ENCODE results near the gene TP53RK. TPM values are rescaled to one million over a fixed set of nuclear protein-coding genes. Genes with fewer than 3 reads are reported as not detected.
"Not testable (repeated sequence)": the region's sequence is repeated elsewhere in the genome, so short reads cannot be mapped to it uniquely, and the experiment has no call there.

Gene TP53RK
- total and polyA plus RNA-seq, 5 donors from 2014 or later = 6.6 to 23.6 (median 18.0) TPM

GRCh38 chr20:46680684-46681031 is 8.6 kb downstream of the TP53RK start:
- no peak overlapping the region for H3K27ac ChIP-seq (ENCODE audit: insufficient read depth, low read length, poor library complexity, severe bottlenecking)
- ATAC-seq (ENCODE audit: low read depth in 2 of 2) (no peak), DNase-seq (no peak)
- no peaks in the 10 kb centered on the region for H3K9me3 ChIP-seq (ENCODE audit: control insufficient read depth in 2 of 2, low read length in 2 of 2)
- H3K27ac Mint-ChIP-seq = peak overlapping the region in 1 of 3 donors; percentile 43
- no peak overlapping the region for H3K4me3 Mint-ChIP-seq
- peaks cover 16% of the 10 kb centered on the region for H3K4me1 ChIP-seq (ENCODE audit: control insufficient read depth, insufficient read depth, low read length, poor library complexity, severe bottlenecking)
- H3K27me3 ChIP-seq (ENCODE audit: control insufficient read depth, insufficient read depth, low read length) = no peaks in the 10 kb centered on the region
- no peaks in the 10 kb centered on the region for H3K27me3 Mint-ChIP-seq
- peaks cover 11 to 44% (median 23%) of the 10 kb centered on the region in 4 donors for H3K4me1 Mint-ChIP-seq
- H3K36me3 ChIP-seq (ENCODE audit: control insufficient read depth, insufficient read depth, low read length) = peaks cover 9% of the 10 kb centered on the region
- no peak overlapping the region for H3K4me3 ChIP-seq (ENCODE audit: low read depth, low read length)
- H3K9me3 Mint-ChIP-seq = no peaks in the 10 kb centered on the region
- peaks cover 12% of the 10 kb centered on the region for H3K36me3 Mint-ChIP-seq

DNA sequence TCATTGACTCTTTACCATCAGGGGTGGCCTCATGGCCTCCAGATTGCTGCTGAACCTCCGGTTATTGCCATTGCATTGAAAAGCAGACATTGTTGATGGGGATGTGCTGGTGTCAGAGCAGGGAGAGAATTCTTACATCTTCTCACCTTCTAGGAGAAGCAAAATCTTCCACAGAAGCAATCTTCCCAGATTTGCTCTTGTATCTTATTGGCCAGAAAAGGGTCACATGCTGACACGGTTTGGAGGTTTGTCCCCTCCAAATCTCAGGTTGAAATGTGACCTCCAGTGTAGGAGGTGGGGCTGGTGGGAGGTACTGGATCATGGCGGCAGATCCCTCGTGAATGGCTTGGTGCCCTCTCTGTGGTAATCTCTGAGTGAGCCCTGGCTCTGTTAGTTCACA is 10.7 kb downstream of the TP53RK start:
- Histone ChIP-seq H3K27me3 (ENCODE audit: control insufficient read depth, insufficient read depth, low read length) (no peaks in the 10 kb centered on the region), H3K4me3 (ENCODE audit: low read depth, low read length) (no peak overlapping the region), H3K27ac (ENCODE audit: insufficient read depth, low read length, poor library complexity, severe bottlenecking) (no peak overlapping the region), H3K9me3 (ENCODE audit: control insufficient read depth in 2 of 2, low read length in 2 of 2) (no peaks in the 10 kb centered on the region), H3K36me3 (ENCODE audit: control insufficient read depth, insufficient read depth, low read length) (no peaks in the 10 kb centered on the region), H3K4me1 (ENCODE audit: control insufficient read depth, insufficient read depth, low read length, poor library complexity, severe bottlenecking) (peaks cover 4% of the 10 kb centered on the region)
- peaks cover 6 to 24% (median 13%) of the 10 kb centered on the region in 4 donors for H3K4me1 Mint-ChIP-seq
- no peak overlapping the region for H3K27ac Mint-ChIP-seq
- no peaks in the 10 kb centered on the region for H3K36me3 Mint-ChIP-seq
- no peak overlapping the region for H3K4me3 Mint-ChIP-seq
- no peaks in the 10 kb centered on the region for H3K27me3 Mint-ChIP-seq
- H3K9me3 Mint-ChIP-seq = peaks cover 0 to 3% (median 0%) of the 10 kb centered on the region in 7 donors
- no peak for DNase-seq
- ATAC-seq (ENCODE audit: low read depth in 2 of 2) = no peak

- Mint-ChIP-seq H3K27ac (no peak overlapping the region), H3K27me3 (no peaks in the 10 kb centered on the region), H3K9me3 (peaks cover 0 to 3% (median 0%) of the 10 kb centered on the region in 7 donors), H3K4me1 (peaks cover 6 to 17% (median 8%) of the 10 kb centered on the region in 4 donors), H3K36me3 (no peaks in the 10 kb centered on the region), H3K4me3 (no peak overlapping the region)
- no peaks in the 10 kb centered on the region for H3K36me3 ChIP-seq (ENCODE audit: control insufficient read depth, insufficient read depth, low read length)
- H3K27ac ChIP-seq (ENCODE audit: insufficient read depth, low read length, poor library complexity, severe bottlenecking) = no peak overlapping the region
- H3K4me1 ChIP-seq (ENCODE audit: control insufficient read depth, insufficient read depth, low read length, poor library complexity, severe bottlenecking) = peaks cover 4% of the 10 kb centered on the region
- H3K4me3 ChIP-seq (ENCODE audit: low read depth, low read length) = no peak overlapping the region
- no peak for DNase-seq
- no peaks in the 10 kb centered on the region for H3K9me3 ChIP-seq (ENCODE audit: control insufficient read depth in 2 of 2, low read length in 2 of 2)
- H3K27me3 ChIP-seq (ENCODE audit: control insufficient read depth, insufficient read depth, low read length) = no peaks in the 10 kb centered on the region
- no peak for ATAC-seq (ENCODE audit: low read depth in 2 of 2)
Measured at GRCh38 chr20:46677608-46678007, 11.6 kb downstream of the TP53RK start.

- peaks cover 4 to 11% (median 7%) of the 10 kb centered on the region in 4 donors for H3K4me1 Mint-ChIP-seq
- H3K9me3 Mint-ChIP-seq; ATAC-seq (ENCODE audit: low read depth in 2 of 2); H3K4me3 ChIP-seq (ENCODE audit: low read depth, low read length); H3K36me3 Mint-ChIP-seq; H3K9me3 ChIP-seq (ENCODE audit: control insufficient read depth in 2 of 2, low read length in 2 of 2); DNase-seq; H3K27ac ChIP-seq (ENCODE audit: insufficient read depth, low read length, poor library complexity, severe bottlenecking); H3K27me3 ChIP-seq (ENCODE audit: control insufficient read depth, insufficient read depth, low read length); H3K4me1 ChIP-seq (ENCODE audit: control insufficient read depth, insufficient read depth, low read length, poor library complexity, severe bottlenecking); H3K4me3 Mint-ChIP-seq; H3K27ac Mint-ChIP-seq; H3K27me3 Mint-ChIP-seq; H3K36me3 ChIP-seq (ENCODE audit: control insufficient read depth, insufficient read depth, low read length): not testable (repeated sequence)
Measured at GRCh38 chr20:46676649-46677316, 12.5 kb downstream of the TP53RK start.

GRCh38 chr20:46674253-46675083 is 14.8 kb downstream of the TP53RK start:
- no peaks in the 10 kb centered on the region for H3K27me3 Mint-ChIP-seq
- Histone ChIP-seq H3K27ac (ENCODE audit: insufficient read depth, low read length, poor library complexity, severe bottlenecking) (no peak overlapping the region), H3K4me3 (ENCODE audit: low read depth, low read length) (no peak overlapping the region), H3K9me3 (ENCODE audit: control insufficient read depth in 2 of 2, low read length in 2 of 2) (peaks cover 0 to 16% of the 10 kb centered on the region in 2 experiments), H3K27me3 (ENCODE audit: control insufficient read depth, insufficient read depth, low read length) (no peaks in the 10 kb centered on the region), H3K36me3 (ENCODE audit: control insufficient read depth, insufficient read depth, low read length) (no peaks in the 10 kb centered on the region), H3K4me1 (ENCODE audit: control insufficient read depth, insufficient read depth, low read length, poor library complexity, severe bottlenecking) (no peaks in the 10 kb centered on the region)
- ATAC-seq (ENCODE audit: low read depth in 2 of 2) (no peak), DNase-seq (no peak)
- peaks cover 0 to 12% (median 4%) of the 10 kb centered on the region in 7 donors for H3K9me3 Mint-ChIP-seq
- no peaks in the 10 kb centered on the region for H3K4me1 Mint-ChIP-seq
- no peak overlapping the region for H3K4me3 Mint-ChIP-seq
- no peak overlapping the region for H3K27ac Mint-ChIP-seq
- H3K36me3 Mint-ChIP-seq = peaks cover 9% of the 10 kb centered on the region

- H3K36me3 Mint-ChIP-seq = peaks cover 9% of the 10 kb centered on the region
- no peaks in the 10 kb centered on the region for H3K4me1 Mint-ChIP-seq
- H3K27me3 Mint-ChIP-seq = no peaks in the 10 kb centered on the region
- no peak for ATAC-seq (ENCODE audit: low read depth in 2 of 2)
- no peak for DNase-seq
- H3K27ac Mint-ChIP-seq = no peak overlapping the region
- no peak overlapping the region for H3K4me3 Mint-ChIP-seq
- no peak overlapping the region for H3K4me3 ChIP-seq (ENCODE audit: low read depth, low read length)
- H3K9me3 ChIP-seq (ENCODE audit: control insufficient read depth in 2 of 2, low read length in 2 of 2) = peaks cover 0 to 16% of the 10 kb centered on the region in 2 experiments
- H3K4me1 ChIP-seq (ENCODE audit: control insufficient read depth, insufficient read depth, low read length, poor library complexity, severe bottlenecking) = no peaks in the 10 kb centered on the region
- peaks cover 2 to 12% (median 4%) of the 10 kb centered on the region in 7 donors for H3K9me3 Mint-ChIP-seq
- H3K27me3 ChIP-seq (ENCODE audit: control insufficient read depth, insufficient read depth, low read length) = no peaks in the 10 kb centered on the region
- no peaks in the 10 kb centered on the region for H3K36me3 ChIP-seq (ENCODE audit: control insufficient read depth, insufficient read depth, low read length)
- H3K27ac ChIP-seq (ENCODE audit: insufficient read depth, low read length, poor library complexity, severe bottlenecking) = no peak overlapping the region
Measured at GRCh38 chr20:46673394-46674252, 15.6 kb downstream of the TP53RK start.

- no peaks in the 10 kb centered on the region for H3K27me3 ChIP-seq (ENCODE audit: control insufficient read depth, insufficient read depth, low read length)
- Mint-ChIP-seq H3K4me1 (no peaks in the 10 kb centered on the region), H3K27me3 (no peaks in the 10 kb centered on the region), H3K4me3 (no peak overlapping the region), H3K36me3 (peaks cover 15% of the 10 kb centered on the region), H3K27ac (no peak overlapping the region), H3K9me3 (peaks cover 2 to 12% (median 4%) of the 10 kb centered on the region in 7 donors)
- ATAC-seq (ENCODE audit: low read depth in 2 of 2) (no peak), DNase-seq (no peak)
- peaks cover 0 to 16% of the 10 kb centered on the region in 2 experiments for H3K9me3 ChIP-seq (ENCODE audit: control insufficient read depth in 2 of 2, low read length in 2 of 2)
- no peak overlapping the region for H3K27ac ChIP-seq (ENCODE audit: insufficient read depth, low read length, poor library complexity, severe bottlenecking)
- no peaks in the 10 kb centered on the region for H3K36me3 ChIP-seq (ENCODE audit: control insufficient read depth, insufficient read depth, low read length)
- H3K4me3 ChIP-seq (ENCODE audit: low read depth, low read length) = no peak overlapping the region
- H3K4me1 ChIP-seq (ENCODE audit: control insufficient read depth, insufficient read depth, low read length, poor library complexity, severe bottlenecking) = no peaks in the 10 kb centered on the region
Measured at GRCh38 chr20:46672543-46673148, 16.6 kb downstream of the TP53RK start.

Data from CD4-positive, CD25-positive, alpha-beta regulatory T cell (primary cell).